Bladder microvascular endothelial cell (primary cell): ENCODE data around the gene FBXW2. TPM values are rescaled to one million over a fixed set of nuclear protein-coding genes. Genes with fewer than 3 reads are reported as not detected.

Experiments used
- total RNA-seq: library from RNA; depleted of rRNA; stranded (reverse); fragments of >200 nt; gene quantifications from 2 replicates; pipeline ENCODE4 v1.2.3, GENCODE V29; 2014

Gene FBXW2
- total RNA-seq = 22.3 and 42.8 TPM in 2 replicates

GRCh38 chr9:120792898-120793765 is at the start of gene FBXW2:
TSS of gene FBXW2 (minus strand) at chr9:120793416. CDS start at chr9:120788258, 5,158 bp downstream.

GRCh38 chr9:120714088-120714845 is 78.9 kb downstream of the FBXW2 start, which contains the start of gene MEGF9:
TSS of gene MEGF9 (minus strand) at chr9:120714470. CDS start at chr9:120714358, 112 bp downstream.

Other genes with a start within 250 kb of the FBXW2 start
- gene CDK5RAP2, start 213.2 kb downstream of the FBXW2 start, total RNA-seq = 17.8 and 38.7 TPM in 2 replicates
- gene MEGF9, start 78.9 kb downstream of the FBXW2 start, total RNA-seq = 9.1 and 9.6 TPM in 2 replicates
- gene PSMD5, start 49.5 kb upstream of the FBXW2 start, total RNA-seq = 15.2 and 23.9 TPM in 2 replicates
- 34.5 and 34.8 TPM in 2 replicates for gene PHF19, start 83.8 kb upstream of the FBXW2 start, total RNA-seq
- gene TRAF1, start 133.4 kb upstream of the FBXW2 start, total RNA-seq = 1.6 and 17.9 TPM in 2 replicates